Mucosa of descending colon (tissue), 3 donors: ENCODE results near the gene TBKBP1. TPM values are rescaled to one million over a fixed set of nuclear protein-coding genes. Genes with fewer than 3 reads are reported as not detected.
A peak's percentile ranks its signal among the peaks of the same experiment; 100 is the strongest.

Experiments
- ATAC-seq: fragments of 200-7000 bp; cut with Tn5 transposase; one replicate; pipeline ENCODE4 v1.9.1; 2020; ENCODE audit warnings: mild to moderate bottlenecking, moderate library complexity
- DNase-seq, 3 donors: peaks; one replicate each; pipeline ENCODE4 v3.0.0-alpha.2; 2020
- H3K36me3 ChIP-seq: fragments of 200-600 bp; one replicate; pipeline ENCODE4 v1.8.0; 2021; ENCODE audit warnings: low read depth, mild to moderate bottlenecking
- H3K4me1 ChIP-seq: fragments of 200-600 bp; one replicate; pipeline ENCODE4 v1.8.0; 2021; ENCODE audit warnings: low read depth, mild to moderate bottlenecking
- H3K4me3 ChIP-seq: fragments of 200-600 bp; one replicate; pipeline ENCODE4 v1.8.0; 2021; ENCODE audit warnings: mild to moderate bottlenecking
- H3K9me3 ChIP-seq: fragments of 200-600 bp; one replicate; pipeline ENCODE4 v1.8.0; 2021; ENCODE audit warnings: mild to moderate bottlenecking
- intact Hi-C, 2 donors: fragments of 100-400 bp; cut with DNase I in 1 of 2; cut with micrococcal nuclease in 1 of 2; formaldehyde crosslinking; loops; one replicate each; pipeline versions ENCODE4 v1.11.0 to v1.11.1; 2022; cut with DNase I, micrococcal nuclease
- total RNA-seq, 3 donors: library from RNA; stranded (reverse); fragmentation: NEBNext Ultra II Directional in 2 of 3; extraction: Animal tissue kit (Norgen Biotek cat#: 25700) in 2 of 3; gene quantifications; one replicate each; pipeline versions ENCODE4 v1.2.1 to v1.2.4, GENCODE V29; 2021 to 2023
- TF ChIP-seq, protein P1 (sequence below): fragments of 200-600 bp; IDR thresholded peaks from one replicate; pipeline ENCODE4 v1.8.0; 2022; ENCODE audit warnings: antibody characterized with exemption, mild to moderate bottlenecking
- donor health status: DM: no; HTN: no; CAD: no; lungs with moderate emphysema.
- donor health status: DM: no; HTN: no; CAD: no.
- donor health status: DM: no; HTN: yes; CAD: no.

Gene TBKBP1
- total RNA-seq, 3 donors from 2014 or later, result 2.3 to 20.3 (median 3.2) TPM

DNA sequence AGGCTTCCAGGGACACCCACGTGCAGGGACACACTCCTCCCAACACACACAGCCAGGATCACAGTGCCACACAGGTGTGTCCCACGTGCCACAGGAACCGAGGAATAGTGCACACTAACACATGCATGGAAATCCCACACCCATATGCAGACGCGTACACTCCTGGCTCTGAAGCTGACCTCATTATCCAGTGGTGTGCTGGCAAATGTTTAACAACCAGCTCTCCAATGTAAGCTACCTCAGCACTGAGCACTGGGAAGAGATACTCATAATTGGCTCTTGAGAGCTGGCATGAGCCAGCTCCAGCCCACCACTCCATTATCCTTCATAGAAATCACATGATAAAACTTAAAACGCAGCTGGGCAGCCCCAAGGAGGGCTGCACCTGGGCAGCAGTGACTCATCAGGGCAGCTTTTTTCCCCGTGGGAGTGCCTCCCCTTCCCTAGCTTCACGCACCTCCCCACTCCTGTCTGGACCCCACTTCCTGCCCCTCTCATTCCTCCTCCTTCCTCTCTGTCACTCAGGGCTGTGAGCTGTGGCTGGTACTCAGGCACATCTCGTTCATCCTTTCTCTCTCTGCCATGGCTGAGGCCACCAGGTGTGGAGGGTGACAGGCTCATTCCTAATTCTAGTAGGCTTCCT is 24.1 kb downstream of the TBKBP1 start:
- Histone ChIP-seq H3K36me3 (no peaks in the 10 kb centered on the region), H3K9me3 (no peaks in the 10 kb centered on the region), H3K4me3 (no peak overlapping the region), H3K4me1 (no peaks in the 10 kb centered on the region)
- intact Hi-C loops, result no loop called here
- DNase-seq (no peak), ATAC-seq (no peak)
- TF ChIP-seq, protein P1, sequence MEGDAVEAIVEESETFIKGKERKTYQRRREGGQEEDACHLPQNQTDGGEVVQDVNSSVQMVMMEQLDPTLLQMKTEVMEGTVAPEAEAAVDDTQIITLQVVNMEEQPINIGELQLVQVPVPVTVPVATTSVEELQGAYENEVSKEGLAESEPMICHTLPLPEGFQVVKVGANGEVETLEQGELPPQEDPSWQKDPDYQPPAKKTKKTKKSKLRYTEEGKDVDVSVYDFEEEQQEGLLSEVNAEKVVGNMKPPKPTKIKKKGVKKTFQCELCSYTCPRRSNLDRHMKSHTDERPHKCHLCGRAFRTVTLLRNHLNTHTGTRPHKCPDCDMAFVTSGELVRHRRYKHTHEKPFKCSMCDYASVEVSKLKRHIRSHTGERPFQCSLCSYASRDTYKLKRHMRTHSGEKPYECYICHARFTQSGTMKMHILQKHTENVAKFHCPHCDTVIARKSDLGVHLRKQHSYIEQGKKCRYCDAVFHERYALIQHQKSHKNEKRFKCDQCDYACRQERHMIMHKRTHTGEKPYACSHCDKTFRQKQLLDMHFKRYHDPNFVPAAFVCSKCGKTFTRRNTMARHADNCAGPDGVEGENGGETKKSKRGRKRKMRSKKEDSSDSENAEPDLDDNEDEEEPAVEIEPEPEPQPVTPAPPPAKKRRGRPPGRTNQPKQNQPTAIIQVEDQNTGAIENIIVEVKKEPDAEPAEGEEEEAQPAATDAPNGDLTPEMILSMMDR, result no peak

DNA sequence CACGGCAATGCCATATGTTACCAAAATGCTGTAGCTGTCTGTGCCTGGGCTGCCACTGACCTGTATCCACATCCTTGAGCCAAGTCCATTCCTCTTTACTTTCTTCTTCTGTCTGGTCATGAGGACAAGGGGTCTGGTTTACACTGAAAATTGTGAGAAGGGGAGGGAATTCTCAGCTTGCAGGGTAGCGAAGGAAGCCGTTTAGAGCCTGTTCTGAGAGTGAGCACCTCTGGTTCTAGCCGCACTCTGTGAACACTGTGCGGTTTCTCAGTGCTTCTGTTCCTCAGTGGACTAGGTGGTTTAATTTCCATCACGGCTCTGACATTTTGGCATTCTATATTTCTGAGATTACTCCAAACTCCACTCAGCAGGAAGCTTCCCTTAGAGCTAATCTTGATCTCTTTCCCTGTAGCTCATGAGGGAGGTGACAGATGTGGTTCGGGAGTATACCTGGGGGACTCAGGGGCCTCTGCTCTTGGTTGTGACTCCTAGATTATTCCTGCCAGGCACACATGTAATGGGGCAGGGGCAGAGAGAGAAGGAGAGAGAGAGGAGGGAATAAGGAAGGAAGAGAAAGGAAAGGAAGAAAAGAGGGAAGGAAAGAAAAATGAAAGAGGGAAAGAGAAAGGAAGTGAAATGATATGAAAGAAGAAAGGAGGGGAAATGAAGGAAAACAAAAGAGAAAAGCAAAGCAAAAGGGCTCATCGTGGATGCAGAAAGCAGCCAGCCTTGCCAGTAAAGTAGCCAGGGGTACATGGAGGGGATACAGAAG is 24.9 kb downstream of the TBKBP1 start:
- H3K4me3 ChIP-seq, result no peak overlapping the region
- no peaks in the 10 kb centered on the region for H3K9me3 ChIP-seq
- no peaks in the 10 kb centered on the region for H3K36me3 ChIP-seq
- DNase-seq (no peak), ATAC-seq (no peak)
- TF ChIP-seq, protein P1, result no peak
- intact Hi-C loops, result no loop called here
- H3K4me1 ChIP-seq, result no peaks in the 10 kb centered on the region

DNA sequence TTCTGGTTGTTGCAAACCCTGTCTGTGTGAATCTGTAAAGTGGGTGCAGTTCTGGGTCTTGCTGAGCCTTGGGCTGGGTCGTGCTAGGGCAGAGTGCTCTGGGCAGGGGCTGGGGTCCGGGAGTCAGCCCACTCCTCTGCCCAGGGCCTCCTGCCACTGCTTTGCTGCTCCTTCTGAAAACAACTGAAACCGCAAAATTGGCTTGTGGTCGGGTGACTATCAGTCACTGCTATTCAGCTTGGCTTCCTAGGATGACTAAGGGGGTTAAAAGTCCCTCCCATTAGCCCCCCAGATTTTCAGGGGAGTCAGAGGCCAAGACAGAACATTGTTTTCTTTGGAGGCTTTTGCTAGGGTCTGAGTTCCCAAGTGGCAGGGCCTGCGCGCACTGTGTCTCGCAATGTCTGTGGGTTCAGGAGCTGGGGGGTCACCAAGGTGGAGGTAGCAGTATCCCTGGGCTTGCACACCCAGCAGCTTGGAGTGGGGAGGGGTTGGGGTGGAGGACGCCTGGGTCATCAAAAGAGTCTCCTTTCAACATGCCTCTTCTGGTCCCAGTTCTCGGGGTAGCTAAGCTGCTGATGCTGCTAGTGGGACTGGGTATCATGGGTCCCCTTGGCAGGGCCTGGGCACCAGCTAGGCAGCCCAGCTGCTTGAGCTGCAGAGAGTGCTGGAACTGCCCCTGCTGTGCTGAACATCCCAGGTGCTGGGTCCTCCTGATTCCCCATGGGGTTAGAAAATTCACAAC is 25.6 kb downstream of the TBKBP1 start:
- TF ChIP-seq, protein P1, result no peak
- DNase-seq (no peak), ATAC-seq (no peak)
- intact Hi-C loops, result no loop called here
- H3K36me3 ChIP-seq, result no peaks in the 10 kb centered on the region
- no peaks in the 10 kb centered on the region for H3K9me3 ChIP-seq
- no peaks in the 10 kb centered on the region for H3K4me1 ChIP-seq
- H3K4me3 ChIP-seq, result no peak overlapping the region

DNA sequence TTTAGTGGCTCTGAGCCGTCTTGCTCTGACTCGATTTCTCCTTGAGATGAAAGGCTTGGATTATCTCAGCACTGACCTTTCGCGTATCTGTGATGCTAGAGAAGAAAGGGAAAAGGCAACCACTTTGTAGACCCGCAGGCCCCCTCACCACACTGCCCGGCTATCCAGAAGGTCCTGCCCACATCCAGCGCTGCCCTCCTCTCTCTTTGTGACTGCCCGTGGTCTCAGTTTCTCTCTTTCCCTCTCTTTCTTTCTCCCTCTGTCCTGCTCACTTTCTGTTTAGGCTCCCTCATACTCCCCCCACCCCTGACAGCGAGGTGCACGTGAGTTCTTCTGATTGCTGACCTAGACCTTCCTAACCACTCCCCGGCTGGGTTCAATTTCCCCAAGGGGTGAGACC is 26.2 kb downstream of the TBKBP1 start:
- Histone ChIP-seq H3K4me1 (no peaks in the 10 kb centered on the region), H3K36me3 (no peaks in the 10 kb centered on the region), H3K9me3 (no peaks in the 10 kb centered on the region), H3K4me3 (no peak overlapping the region)
- intact Hi-C loops, result no loop called here
- ATAC-seq (no peak), DNase-seq (no peak)
- TF ChIP-seq, protein P1, result no peak

DNA sequence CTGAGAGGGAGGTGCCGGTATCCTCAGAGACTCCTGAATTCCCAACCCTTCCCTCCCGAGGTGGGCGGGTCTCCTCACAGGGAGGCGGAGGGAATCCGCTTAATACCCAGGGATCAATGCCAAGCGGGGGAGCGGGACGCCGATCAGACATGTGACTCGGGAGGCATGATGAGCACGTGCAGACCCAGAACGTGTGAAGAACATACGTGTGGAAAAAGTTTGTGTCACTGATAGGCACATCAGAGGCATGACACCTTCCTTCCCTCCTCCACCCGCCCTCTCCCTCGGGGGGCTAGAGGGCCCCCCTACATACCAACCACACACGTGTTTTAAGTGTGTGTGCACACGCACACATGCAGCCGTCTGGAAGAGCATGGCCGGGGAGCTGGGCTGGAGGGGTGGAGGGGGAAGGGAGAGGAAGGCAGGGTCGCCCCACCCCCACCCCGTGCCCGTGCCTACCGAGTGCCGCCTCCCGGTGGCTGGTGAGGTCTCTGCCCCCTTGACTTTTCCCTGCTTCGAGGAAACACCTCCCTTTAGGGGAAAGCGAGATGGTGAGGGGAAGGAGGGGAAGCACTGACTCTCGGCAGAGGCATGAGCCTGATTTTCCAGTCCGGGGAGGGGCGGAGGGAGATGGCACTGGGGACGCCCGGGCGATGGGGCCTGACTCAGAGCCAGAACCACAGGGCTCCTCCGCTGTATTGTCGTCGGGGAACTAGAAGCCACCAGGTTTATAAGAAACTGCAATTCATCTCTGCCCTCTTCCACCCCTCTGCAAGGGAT is 27.0 kb downstream of the TBKBP1 start:
- intact Hi-C loops, result no loop called here
- TF ChIP-seq, protein P1, result no peak
- peak; percentile 42 for ATAC-seq

More for the DNA sequence above, 27.0 kb downstream of the TBKBP1 start:
- H3K9me3 ChIP-seq, result no peaks in the 10 kb centered on the region
- no peak overlapping the region for H3K4me3 ChIP-seq
- H3K36me3 ChIP-seq, result no peaks in the 10 kb centered on the region
- DNase-seq, result peak in 1 of 3 donors; percentile 35
- no peaks in the 10 kb centered on the region for H3K4me1 ChIP-seq
